ENCODE measurements around the gene PKHD1. TPM values are rescaled to one million over a fixed set of nuclear protein-coding genes. Genes with fewer than 3 reads are reported as not detected.

The PKHD1 gene
- total and polyA plus RNA-seq, 11 donors, result 0.02 to 0.04 TPM; not detected in 9

DNA sequence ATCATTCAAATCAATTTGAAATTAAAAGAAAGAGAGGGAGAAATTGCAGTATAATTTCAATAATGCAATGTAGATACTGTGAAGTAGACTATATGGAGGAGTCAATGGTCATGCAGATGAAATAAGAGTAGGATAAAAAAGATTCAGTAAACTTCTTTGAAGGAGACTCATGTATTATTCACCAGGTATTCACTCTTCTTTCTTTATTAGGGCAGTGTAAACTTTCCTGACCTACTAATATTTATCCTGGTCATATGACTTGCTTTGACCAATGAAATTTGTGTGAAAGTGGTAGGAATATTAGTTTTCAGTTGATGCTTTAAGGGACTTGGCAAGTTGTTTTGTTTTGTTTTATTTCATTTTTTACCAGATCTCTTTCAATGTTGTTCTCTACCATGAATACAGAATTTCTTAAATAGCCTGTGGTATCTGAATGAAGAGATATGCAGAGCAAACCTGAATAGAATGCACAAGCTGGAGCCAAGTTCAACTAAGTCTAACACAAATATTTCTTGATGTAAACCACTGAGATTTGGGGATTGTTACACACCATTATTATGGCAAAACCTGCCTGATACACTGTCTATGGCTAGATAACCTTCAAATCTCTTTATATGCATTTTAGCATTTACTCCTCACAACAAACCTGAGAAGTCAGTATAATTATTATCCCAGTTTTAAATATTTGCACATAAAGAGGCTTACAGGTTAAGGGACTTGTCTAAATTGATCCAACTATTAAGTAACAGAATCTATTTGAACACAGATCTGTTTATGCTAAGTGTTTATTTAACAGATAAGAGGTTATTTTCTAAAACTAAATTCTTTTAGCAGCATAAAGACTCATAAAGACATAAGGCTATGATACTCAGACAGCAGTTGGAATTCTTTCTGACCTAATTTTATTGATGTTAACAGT, 311.2 kb downstream of the PKHD1 start:
- DNase-seq (no peak), ATAC-seq (no peak)
- intact Hi-C loops (cut with DNase I), result no loop called here
- H3K4me1 ChIP-seq, result no peaks in the 10 kb centered on the region
- no peaks in the 10 kb centered on the region for H3K9me3 ChIP-seq
- TF ChIP-seq, protein P1, sequence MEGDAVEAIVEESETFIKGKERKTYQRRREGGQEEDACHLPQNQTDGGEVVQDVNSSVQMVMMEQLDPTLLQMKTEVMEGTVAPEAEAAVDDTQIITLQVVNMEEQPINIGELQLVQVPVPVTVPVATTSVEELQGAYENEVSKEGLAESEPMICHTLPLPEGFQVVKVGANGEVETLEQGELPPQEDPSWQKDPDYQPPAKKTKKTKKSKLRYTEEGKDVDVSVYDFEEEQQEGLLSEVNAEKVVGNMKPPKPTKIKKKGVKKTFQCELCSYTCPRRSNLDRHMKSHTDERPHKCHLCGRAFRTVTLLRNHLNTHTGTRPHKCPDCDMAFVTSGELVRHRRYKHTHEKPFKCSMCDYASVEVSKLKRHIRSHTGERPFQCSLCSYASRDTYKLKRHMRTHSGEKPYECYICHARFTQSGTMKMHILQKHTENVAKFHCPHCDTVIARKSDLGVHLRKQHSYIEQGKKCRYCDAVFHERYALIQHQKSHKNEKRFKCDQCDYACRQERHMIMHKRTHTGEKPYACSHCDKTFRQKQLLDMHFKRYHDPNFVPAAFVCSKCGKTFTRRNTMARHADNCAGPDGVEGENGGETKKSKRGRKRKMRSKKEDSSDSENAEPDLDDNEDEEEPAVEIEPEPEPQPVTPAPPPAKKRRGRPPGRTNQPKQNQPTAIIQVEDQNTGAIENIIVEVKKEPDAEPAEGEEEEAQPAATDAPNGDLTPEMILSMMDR (IDR thresholded peaks at IDR 0.05), result no peak
- no peak for TF ChIP-seq POLR2A (IDR thresholded peaks at IDR 0.05)
- no peak overlapping the region for H3K27ac ChIP-seq
- H3K4me3 ChIP-seq, result no peak overlapping the region
- no peaks in the 10 kb centered on the region for H3K27me3 ChIP-seq
- no peaks in the 10 kb centered on the region for H3K36me3 ChIP-seq

DNA sequence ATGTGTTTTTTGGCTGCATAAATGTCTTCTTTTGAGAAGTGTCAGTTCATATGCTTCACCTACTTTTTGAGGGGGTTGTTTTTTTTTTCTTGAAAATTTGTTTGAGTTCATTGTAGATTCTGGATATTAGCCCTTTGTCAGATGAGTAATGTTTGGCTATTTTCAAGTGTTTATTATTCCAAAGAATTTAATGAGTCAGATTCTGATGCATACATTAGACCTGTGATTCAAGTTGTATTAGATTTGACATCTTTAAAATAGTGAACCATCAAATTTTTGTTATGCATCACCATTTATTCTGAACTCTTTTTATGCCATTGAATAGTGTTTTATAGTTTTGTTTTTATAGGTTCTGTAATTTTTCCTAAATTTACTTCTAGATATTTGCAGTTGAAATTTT, 319.3 kb downstream of the PKHD1 start:
- Histone ChIP-seq H3K4me3 (no peak overlapping the region), H3K27ac (no peak overlapping the region), H3K27me3 (no peaks in the 10 kb centered on the region), H3K36me3 (no peaks in the 10 kb centered on the region), H3K4me1 (no peaks in the 10 kb centered on the region), H3K9me3 (peaks cover 0 to 9% (median 0%) of the 10 kb centered on the region in 12 donors)
- DNase-seq (no peak), ATAC-seq (no peak)
- intact Hi-C loops (cut with DNase I), result no loop called here
- no peak for TF ChIP-seq POLR2A (IDR thresholded peaks at IDR 0.05)
- TF ChIP-seq, protein P1 (IDR thresholded peaks at IDR 0.05), result no peak

DNA sequence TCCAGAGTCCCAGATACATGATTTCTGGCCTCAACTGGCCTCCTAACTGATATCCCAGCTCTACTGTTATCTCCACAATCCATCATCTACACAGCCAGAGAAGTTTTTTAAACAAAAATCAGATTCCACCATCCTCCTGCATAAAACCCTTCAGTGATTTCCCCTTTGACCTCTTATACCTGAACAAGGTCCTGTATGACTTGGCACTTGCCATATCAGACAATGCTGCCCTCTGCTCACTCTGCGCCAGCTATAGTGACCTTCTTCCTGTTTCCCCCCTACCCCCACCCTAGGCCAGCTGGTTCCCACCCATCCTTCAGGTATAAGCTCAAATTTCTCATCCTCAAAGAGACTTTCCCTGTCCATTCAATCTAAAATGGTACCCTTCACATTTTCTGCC, 322.2 kb downstream of the PKHD1 start:
- H3K36me3 ChIP-seq, result no peaks in the 10 kb centered on the region
- H3K9me3 ChIP-seq, result peaks cover 0 to 9% (median 0%) of the 10 kb centered on the region in 12 donors
- TF ChIP-seq, protein P1 (IDR thresholded peaks at IDR 0.05), result no peak
- TF ChIP-seq POLR2A (IDR thresholded peaks at IDR 0.05), result no peak
- H3K27ac ChIP-seq, result no peak overlapping the region
- H3K27me3 ChIP-seq, result no peaks in the 10 kb centered on the region
- intact Hi-C loops (cut with DNase I), result no loop called here
- DNase-seq, result no peak
- no peak for ATAC-seq
- no peak overlapping the region for H3K4me3 ChIP-seq
- 0 to 92% (median 89%) methylated on average over 1 of the region's 1 CpG for WGBS, 4 donors
- H3K4me1 ChIP-seq, result no peaks in the 10 kb centered on the region

GRCh38 chr6:51753635-51754034, 333.8 kb downstream of the PKHD1 start:
- intact Hi-C loops (cut with DNase I), result loop anchor here in 9 of 10 donors (5.0 to 10.0 kb wide), 3 partner anchors 196 to 221 kb away; no protein-coding TSS in a partner anchor
- DNase-seq, result peak in 3 of 5 donors; percentile 18 to 52 (median 28)
- peaks cover 0 to 4% (median 0%) of the 10 kb centered on the region in 9 donors for H3K27me3 ChIP-seq
- no peaks in the 10 kb centered on the region for H3K4me1 ChIP-seq
- TF ChIP-seq POLR2A (IDR thresholded peaks at IDR 0.05), result no peak
- TF ChIP-seq, protein P1 (IDR thresholded peaks at IDR 0.05), result peak; percentile 29 to 59 (median 44)
- peak in 3 of 4 donors; percentile 39 to 66 (median 60) for ATAC-seq
- no peaks in the 10 kb centered on the region for H3K9me3 ChIP-seq
- H3K4me3 ChIP-seq, result no peak overlapping the region
- WGBS, 4 donors, result 20 to 30% (median 25%) methylated on average over 6 of the region's 6 CpGs
- H3K27ac ChIP-seq, result no peak overlapping the region
- no peaks in the 10 kb centered on the region for H3K36me3 ChIP-seq

All from heart left ventricle (tissue), 16 donors.